Lung (tissue), 12 donors: ENCODE data around the gene ZNRD2. TPM values are rescaled to one million over a fixed set of nuclear protein-coding genes. Genes with fewer than 3 reads are reported as not detected.
"Not testable (repeated sequence)": the region's sequence is repeated elsewhere in the genome, so short reads cannot be mapped to it uniquely, and the experiment has no call there.

Source experiments
- ATAC-seq: fragments of 200-7000 bp; cut with Tn5 transposase; one replicate; pipeline ENCODE4 v1.9.1; 2020; ENCODE audit warnings: moderate number of reproducible peaks; ENCODE audit not compliant: insufficient read depth, low FRiP score
- DNase-seq, 3 donors: peaks; one replicate each; pipeline ENCODE4 v3.0.0-alpha.2; 2013 to 2017
- H3K27ac ChIP-seq, 2 donors: one replicate each; pipeline ENCODE4 v1.5.1; 2013; ENCODE audit warnings: mild to moderate bottlenecking in 2 of 2, moderate library complexity in 2 of 2, control low read depth in 1 of 2, inconsistent platforms in 1 of 2, low read depth in 1 of 2, low read length in 1 of 2
- H3K27me3 ChIP-seq, 3 donors: one replicate each; pipeline ENCODE4 v1.5.1; 2013; ENCODE audit warnings: low read length in 2 of 3; ENCODE audit not compliant: control insufficient read depth in 3 of 3, insufficient read depth in 3 of 3
- H3K36me3 ChIP-seq, 4 donors: one replicate each; pipeline ENCODE4 v1.5.1; 2013; ENCODE audit warnings: low read length in 4 of 4, mild to moderate bottlenecking in 1 of 4, moderate library complexity in 1 of 4; ENCODE audit not compliant: control insufficient read depth in 4 of 4, insufficient read depth in 4 of 4
- H3K4me1 ChIP-seq, 5 donors: one replicate each; pipeline ENCODE4 v1.5.1; 2013; ENCODE audit warnings: low read length in 5 of 5, mild to moderate bottlenecking in 2 of 5, moderate library complexity in 1 of 5; ENCODE audit not compliant: control insufficient read depth in 5 of 5, insufficient read depth in 5 of 5
- H3K4me3 ChIP-seq: one replicate; pipeline ENCODE4 v1.5.1; 2013; ENCODE audit warnings: mild to moderate bottlenecking, control low read depth, moderate library complexity
- H3K9ac ChIP-seq, 2 donors: one replicate each; pipeline ENCODE4 v1.5.1; 2013; ENCODE audit warnings: low read length in 2 of 2, control low read depth in 1 of 2; ENCODE audit not compliant: insufficient read depth in 1 of 2
- H3K9me3 ChIP-seq, 4 donors: one replicate each; pipeline ENCODE4 v1.5.1; 2013; ENCODE audit warnings: low read length in 3 of 4, mild to moderate bottlenecking in 1 of 4, moderate library complexity in 1 of 4; ENCODE audit not compliant: control insufficient read depth in 4 of 4, insufficient read depth in 3 of 4
- CTCF ChIP-seq: IDR thresholded peaks from 2 replicates; pipeline ENCODE4 v1.5.1; 2012; ENCODE audit warnings: mild to moderate bottlenecking; ENCODE audit errors: control extremely low read depth, extremely low read depth
- WGBS, 2 donors: extraction: QIAGEN DNeasy Blood & Tissue Kit; methylation state at CpG; one replicate each; pipeline ENCODE4 v1.1.7; 2013; 5-methylcytosine and 5-hydroxymethylcytosine counted together
- polyA plus RNA-seq, 2 donors: library from polyadenylated mRNA; stranded (reverse); fragments of 200-250 nt; gene quantifications; one replicate each; pipeline ENCODE4 v1.2.1, GENCODE V29; 2013
- total RNA-seq, 2 donors: library from RNA; depleted of rRNA in 1 of 2; stranded (reverse); fragments of >200 nt in 1 of 2; gene quantifications; one replicate each; pipeline ENCODE4 v1.2.1, GENCODE V29; 2014 to 2021
- donor health status: control.
- donor health status: control.
- donor health status: Bipolar disorder and iron deficiency.
- donor health status: healthy.
- donor health status: DM: yes; HTN: yes; CAD: no.

The ZNRD2 gene
- total and polyA plus RNA-seq, 4 donors, result 22.0 to 81.5 (median 50.8) TPM

- Histone ChIP-seq H3K9me3 (no peaks in the 10 kb centered on the region), H3K4me1 (peaks cover 0 to 38% (median 24%) of the 10 kb centered on the region in 5 donors), H3K27me3 (peaks cover 0 to 2% (median 0%) of the 10 kb centered on the region in 3 donors), H3K9ac (no peak overlapping the region), H3K27ac (no peak overlapping the region), H3K4me3 (no peak overlapping the region), H3K36me3 (peaks cover 0 to 2% (median 0%) of the 10 kb centered on the region in 4 donors)
- no peak for TF ChIP-seq CTCF
- DNase-seq (no peak), ATAC-seq (no peak)
- WGBS, 2 donors, result 92 to 96% methylated on average over 7 of the region's 7 CpGs
These were observed 8.3 kb upstream of the ZNRD2 start for GRCh38 chr11:65562020-65562419.

DNA sequence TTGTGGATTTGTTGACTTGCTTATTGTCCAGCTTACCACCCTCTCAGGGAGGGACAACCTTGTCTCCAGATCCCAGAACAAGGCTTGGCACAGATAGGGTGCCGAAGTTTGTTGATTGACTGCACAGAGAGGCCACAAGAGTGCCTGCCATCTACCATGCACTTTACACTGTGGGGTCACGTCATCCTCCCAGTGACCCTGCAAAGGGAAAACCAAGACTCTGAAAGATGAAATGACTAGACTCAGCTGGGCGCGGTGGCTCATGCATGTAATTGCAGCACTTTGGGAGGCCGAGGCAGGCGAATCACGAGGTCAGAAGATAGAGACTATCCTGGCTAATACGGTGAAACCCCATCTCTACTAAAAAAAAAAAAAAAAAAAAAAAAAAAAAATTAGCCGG lies 7.5 kb upstream of the ZNRD2 start:
- peaks cover 0 to 34% (median 22%) of the 10 kb centered on the region in 5 donors for H3K4me1 ChIP-seq

GRCh38 chr11:65563601-65564000 lies 6.7 kb upstream of the ZNRD2 start:
- Histone ChIP-seq H3K4me3 (no peak overlapping the region), H3K9ac (no peak overlapping the region), H3K9me3 (no peaks in the 10 kb centered on the region), H3K4me1 (peaks cover 0 to 35% (median 25%) of the 10 kb centered on the region in 5 donors), H3K27ac (no peak overlapping the region), H3K27me3 (peaks cover 0 to 2% (median 0%) of the 10 kb centered on the region in 3 donors), H3K36me3 (peaks cover 0 to 4% (median under 1%) of the 10 kb centered on the region in 4 donors)
- no peak for DNase-seq
- ATAC-seq, result no peak
- no peak for TF ChIP-seq CTCF
- 96 to 98% methylated on average over 4 of the region's 4 CpGs for WGBS, 2 donors

More for the DNA sequence above, 7.5 kb upstream of the ZNRD2 start:
- no peak overlapping the region for H3K9ac ChIP-seq
- no peaks in the 10 kb centered on the region for H3K9me3 ChIP-seq
- DNase-seq, result no peak
- TF ChIP-seq CTCF, result no peak
- no peak for ATAC-seq
- no peak overlapping the region for H3K4me3 ChIP-seq
- peaks cover 0 to 2% (median 0%) of the 10 kb centered on the region in 4 donors for H3K36me3 ChIP-seq
- no peak overlapping the region for H3K27ac ChIP-seq
- peaks cover 0 to 2% (median 0%) of the 10 kb centered on the region in 3 donors for H3K27me3 ChIP-seq
- 84 to 97% methylated on average over 9 of the region's 9 CpGs for WGBS, 2 donors

- not testable (repeated sequence) for H3K36me3 ChIP-seq, ATAC-seq, H3K4me3 ChIP-seq, H3K9me3 ChIP-seq, DNase-seq, H3K9ac ChIP-seq, H3K27me3 ChIP-seq
- WGBS, 2 donors, result 74 to 80% methylated on average over 12 of the region's 12 CpGs
- H3K4me1 ChIP-seq, result peaks cover 0 to 33% (median 22%) of the 10 kb centered on the region in 5 donors
- H3K27ac ChIP-seq, result peak overlapping the region in 1 of 2 donors; percentile 51
These were observed 5.3 kb upstream of the ZNRD2 start for GRCh38 chr11:65564879-65565559.
